Measurements from ENCODE around the gene PGP.

Gene PGP

GRCh38 chr16:2237102-2237482, 22.5 kb upstream of the PGP start:
- DNase-seq = no peak

GRCh38 chr16:2236337-2237101, 21.9 kb upstream of the PGP start, which contains the start of gene DNASE1L2:
DNASE1L2 (plus strand) TSS chr16:2236444; CDS start chr16:2236817, 373 bp downstream.
- no peak for DNase-seq

- DNase-seq = no peak
Measured at GRCh38 chr16:2235695-2236336, 21.2 kb upstream of the PGP start.

- DNase-seq = no peak
Measured at GRCh38 chr16:2235234-2235651, 20.6 kb upstream of the PGP start.

GRCh38 chr16:2234813-2235170, 20.2 kb upstream of the PGP start:
- no peak for DNase-seq

- DNase-seq = no peak
Measured at GRCh38 chr16:2233872-2234812, 19.5 kb upstream of the PGP start.

GRCh38 chr16:2233046-2233775, 18.6 kb upstream of the PGP start:
- DNase-seq = no peak

GRCh38 chr16:2232094-2232990, 17.7 kb upstream of the PGP start:
- no peak for DNase-seq

GRCh38 chr16:2231016-2231931, 16.6 kb upstream of the PGP start:
- no peak for DNase-seq

GRCh38 chr16:2230376-2230775, 15.7 kb upstream of the PGP start:
- no peak for DNase-seq

GRCh38 chr16:2229632-2230250, 15.1 kb upstream of the PGP start:
- no peak for DNase-seq

GRCh38 chr16:2229091-2229490, 14.5 kb upstream of the PGP start:
- no peak for DNase-seq

GRCh38 chr16:2228161-2228824, 13.7 kb upstream of the PGP start:
- no peak for DNase-seq

GRCh38 chr16:2226918-2227317, 12.3 kb upstream of the PGP start:
- DNase-seq = no peak

GRCh38 chr16:2226245-2226793, 11.7 kb upstream of the PGP start:
- no peak for DNase-seq

GRCh38 chr16:2223942-2224486, 9.4 kb upstream of the PGP start:
- peak in 1 of 2 experiments; percentile 4 for DNase-seq

- DNase-seq = peak; percentile 99
Measured at GRCh38 chr16:2223221-2223941, 8.7 kb upstream of the PGP start, which contains the start of gene E4F1. E4F1 (plus strand) TSS chr16:2223591; CDS start chr16:2223614, 23 bp downstream.

GRCh38 chr16:2216330-2216729, 1.7 kb upstream of the PGP start:
- no peak for DNase-seq

All from stimulated activated CD4-positive, alpha-beta T cell treated with anti-CD3 and anti-CD28 coated beads, Interleukin-4, amount 100 ng/mL, for 4 hours (primary cell).